Left lung (tissue), 10 donors: ENCODE results near the gene SOHLH1. TPM values are rescaled to one million over a fixed set of nuclear protein-coding genes. Genes with fewer than 3 reads are reported as not detected.

Experiments used
- ATAC-seq: fragments of 200-7000 bp; cut with Tn5 transposase; one replicate; pipeline ENCODE4 v1.9.1; 2020; ENCODE audit warnings: moderate library complexity
- DNase-seq, 4 donors: peaks; one replicate each; pipeline ENCODE4 v3.0.0-alpha.2; 2013 to 2020
- H3K27ac ChIP-seq, 2 donors: fragments of 200-600 bp; sonication (generic) in 1 of 2; one replicate each; pipeline versions ENCODE4 v1.5.0 to v1.8.0; 2020 to 2021
- H3K27me3 ChIP-seq, 2 donors: fragments of 200-600 bp; sonication (generic) in 1 of 2; one replicate each; pipeline versions ENCODE4 v1.5.0 to v1.8.0; 2020 to 2021
- H3K36me3 ChIP-seq, 2 donors: fragments of 200-600 bp; sonication (generic) in 1 of 2; one replicate each; pipeline versions ENCODE4 v1.5.0 to v1.8.0; 2020 to 2021
- H3K4me1 ChIP-seq, 2 donors: fragments of 200-600 bp; one replicate each; pipeline ENCODE4 v1.8.0; 2021
- H3K4me3 ChIP-seq, 2 donors: fragments of 200-600 bp; sonication (generic) in 1 of 2; one replicate each; pipeline versions ENCODE4 v1.5.0 to v1.8.0; 2020 to 2021; ENCODE audit warnings: mild to moderate bottlenecking in 1 of 2
- H3K9me3 ChIP-seq, 2 donors: fragments of 200-600 bp; sonication (generic) in 1 of 2; one replicate each; pipeline versions ENCODE4 v1.5.0 to v1.8.0; 2020 to 2021
- CTCF ChIP-seq, 2 donors: fragments of 200-600 bp; sonication (generic) in 1 of 2; IDR thresholded peaks; one replicate each; pipeline versions ENCODE4 v1.5.0 to v1.8.0; 2021; ENCODE audit warnings: antibody characterized with exemption in 2 of 2
- intact Hi-C, 2 donors: fragments of 100-400 bp; cut with DNase I; formaldehyde crosslinking; loops; one replicate each; pipeline versions ENCODE4 v1.11.2 to v1.14.2; 2022
- polyA plus RNA-seq, 6 donors: library from polyadenylated mRNA; unstranded; fragments of 120-200 nt; gene quantifications; one replicate each; pipeline ENCODE4 v1.2.1, GENCODE V29; 2013; ENCODE audit not compliant: insufficient read length in 6 of 6
- total RNA-seq, 2 donors: library from RNA; stranded (reverse); fragmentation: NEBNext Ultra II Directional; extraction: Animal tissue kit (Norgen Biotek cat#: 25700); gene quantifications; one replicate each; pipeline ENCODE4 v1.2.1, GENCODE V29; 2021
- donor health status: DM: no; HTN: yes; CAD: no.
- donor health status: DM: no; HTN: no; CAD: no.

The SOHLH1 gene
- total and polyA plus RNA-seq, 8 donors: not detected

- H3K27me3 ChIP-seq: peaks cover 3 to 85% of the 10 kb centered on the region in 2 donors
- no peaks in the 10 kb centered on the region for H3K36me3 ChIP-seq
- DNase-seq (no peak), ATAC-seq (no peak)
- no peak for TF ChIP-seq CTCF (IDR thresholded peaks at IDR 0.05)
- no peak overlapping the region for H3K4me3 ChIP-seq
- H3K27ac ChIP-seq: no peak overlapping the region
- intact Hi-C loops: no loop called here
- no peaks in the 10 kb centered on the region for H3K9me3 ChIP-seq
- peaks cover 0 to 7% of the 10 kb centered on the region in 2 donors for H3K4me1 ChIP-seq
These were observed 2.1 kb downstream of the SOHLH1 start for GRCh38 chr9:135697226-135697625.

- TF ChIP-seq CTCF (IDR thresholded peaks at IDR 0.05): no peak
- ATAC-seq: no peak
These were observed 2.8 kb downstream of the SOHLH1 start for GRCh38 chr9:135696446-135696845.

GRCh38 chr9:135695642-135696041 lies 3.6 kb downstream of the SOHLH1 start:
- no peaks in the 10 kb centered on the region for H3K9me3 ChIP-seq
- peaks cover 0 to 77% of the 10 kb centered on the region in 2 donors for H3K27me3 ChIP-seq
- DNase-seq (no peak), ATAC-seq (no peak)
- H3K4me3 ChIP-seq: no peak overlapping the region
- no peaks in the 10 kb centered on the region for H3K4me1 ChIP-seq
- H3K36me3 ChIP-seq: no peaks in the 10 kb centered on the region
- H3K27ac ChIP-seq: no peak overlapping the region
- no peak for TF ChIP-seq CTCF (IDR thresholded peaks at IDR 0.05)
- intact Hi-C loops: no loop called here

More at GRCh38 chr9:135696446-135696845, 2.8 kb downstream of the SOHLH1 start:
- Histone ChIP-seq H3K4me1 (no peaks in the 10 kb centered on the region), H3K27me3 (peaks cover under 1 to 85% of the 10 kb centered on the region in 2 donors), H3K36me3 (no peaks in the 10 kb centered on the region), H3K27ac (no peak overlapping the region), H3K4me3 (no peak overlapping the region), H3K9me3 (no peaks in the 10 kb centered on the region)
- DNase-seq: no peak
- intact Hi-C loops: no loop called here

GRCh38 chr9:135695036-135695435 lies 4.2 kb downstream of the SOHLH1 start:
- Histone ChIP-seq H3K4me1 (no peaks in the 10 kb centered on the region), H3K4me3 (no peak overlapping the region), H3K27me3 (peaks cover 0 to 71% of the 10 kb centered on the region in 2 donors), H3K36me3 (no peaks in the 10 kb centered on the region), H3K9me3 (no peaks in the 10 kb centered on the region), H3K27ac (no peak overlapping the region)
- intact Hi-C loops: no loop called here
- ATAC-seq (no peak), DNase-seq (no peak)
- no peak for TF ChIP-seq CTCF (IDR thresholded peaks at IDR 0.05)

GRCh38 chr9:135694414-135694813 lies 4.9 kb downstream of the SOHLH1 start:
- peaks cover 0 to 70% of the 10 kb centered on the region in 2 donors for H3K27me3 ChIP-seq
- no peak overlapping the region for H3K27ac ChIP-seq
- no peak for ATAC-seq
- no peaks in the 10 kb centered on the region for H3K4me1 ChIP-seq
- intact Hi-C loops: no loop called here
- no peak overlapping the region for H3K4me3 ChIP-seq
- no peak for TF ChIP-seq CTCF (IDR thresholded peaks at IDR 0.05)
- no peaks in the 10 kb centered on the region for H3K9me3 ChIP-seq
- DNase-seq: no peak
- H3K36me3 ChIP-seq: no peaks in the 10 kb centered on the region
